Epithelial cell of proximal tubule (primary cell): ENCODE results near the gene F2. TPM values are rescaled to one million over a fixed set of nuclear protein-coding genes. Genes with fewer than 3 reads are reported as not detected.

ENCODE experiments used
- DNase-seq: peaks from one replicate; pipeline ENCODE4 v3.0.0-alpha.2; 2011; ENCODE audit warnings: low read depth
- H3K4me3 ChIP-seq: 2 replicates; pipeline ENCODE4 v1.5.1; 2011; ENCODE audit warnings: low read depth, mild to moderate bottlenecking, low read length
- CTCF ChIP-seq: conservative IDR thresholded peaks from 2 replicates; pipeline ENCODE4 v1.5.1; 2012; ENCODE audit warnings: low read depth, mild to moderate bottlenecking, low read length
- total RNA-seq: library from RNA; depleted of rRNA; stranded (reverse); fragments of >200 nt; gene quantifications from 2 replicates; pipeline ENCODE4 v1.2.3, GENCODE V29; 2015

F2 gene
- total RNA-seq, 1 donor from 2014 or later = 0.17 TPM

- DNase-seq = no peak
- no peak for TF ChIP-seq CTCF
- no peak overlapping the region for H3K4me3 ChIP-seq
Measured at GRCh38 chr11:46679241-46680163, 39.5 kb upstream of the F2 start.

GRCh38 chr11:46680164-46680760 lies 38.8 kb upstream of the F2 start:
- no peak for DNase-seq
- no peak for TF ChIP-seq CTCF
- H3K4me3 ChIP-seq = no peak overlapping the region

GRCh38 chr11:46680815-46681214 lies 38.2 kb upstream of the F2 start:
- no peak for TF ChIP-seq CTCF
- no peak overlapping the region for H3K4me3 ChIP-seq
- DNase-seq = no peak

- no peak for TF ChIP-seq CTCF
- H3K4me3 ChIP-seq = no peak overlapping the region
- DNase-seq = no peak
Measured at GRCh38 chr11:46681814-46682213, 37.2 kb upstream of the F2 start.

GRCh38 chr11:46682773-46683752 lies 36.0 kb upstream of the F2 start:
- no peak for DNase-seq
- no peak overlapping the region for H3K4me3 ChIP-seq
- TF ChIP-seq CTCF = no peak

- H3K4me3 ChIP-seq = no peak overlapping the region
- no peak for DNase-seq
- no peak for TF ChIP-seq CTCF
Measured at GRCh38 chr11:46684367-46684766, 34.6 kb upstream of the F2 start.
